Measurements from ENCODE around the gene PPP2R1B.

Gene PPP2R1B

GRCh38 chr11:111745719-111746504 is 20.3 kb downstream of the PPP2R1B start:
- no peak for DNase-seq

GRCh38 chr11:111743700-111744099 is 22.5 kb downstream of the PPP2R1B start:
- no peak for DNase-seq

GRCh38 chr11:111741751-111742150 is 24.4 kb downstream of the PPP2R1B start:
- DNase-seq = no peak

- no peak for DNase-seq
Measured at GRCh38 chr11:111739299-111739698, 26.9 kb downstream of the PPP2R1B start.

- DNase-seq = no peak
Measured at GRCh38 chr11:111737444-111738210, 28.6 kb downstream of the PPP2R1B start.

GRCh38 chr11:111736621-111737443 is 29.4 kb downstream of the PPP2R1B start:
- DNase-seq = no peak

- no peak for DNase-seq
Measured at GRCh38 chr11:111736181-111736590, 30.0 kb downstream of the PPP2R1B start.

GRCh38 chr11:111735262-111736116 is 30.7 kb downstream of the PPP2R1B start:
- DNase-seq = no peak

- DNase-seq = no peak
Measured at GRCh38 chr11:111734954-111735261, 31.3 kb downstream of the PPP2R1B start.

- DNase-seq = no peak
Measured at GRCh38 chr11:111734101-111734953, 31.9 kb downstream of the PPP2R1B start.

GRCh38 chr11:111733611-111734088 is 32.5 kb downstream of the PPP2R1B start:
- no peak for DNase-seq

- DNase-seq = no peak
Measured at GRCh38 chr11:111733016-111733415, 33.2 kb downstream of the PPP2R1B start.

GRCh38 chr11:111731821-111732220 is 34.4 kb downstream of the PPP2R1B start:
- no peak for DNase-seq

- no peak for DNase-seq
Measured at GRCh38 chr11:111730871-111731591, 35.2 kb downstream of the PPP2R1B start.

GRCh38 chr11:111729831-111730311 is 36.3 kb downstream of the PPP2R1B start:
- DNase-seq = no peak

GRCh38 chr11:111729071-111729830 is 36.9 kb downstream of the PPP2R1B start:
- no peak for DNase-seq

- no peak for DNase-seq
Measured at GRCh38 chr11:111727431-111727830, 38.8 kb downstream of the PPP2R1B start.

GRCh38 chr11:111726301-111726713 is 39.9 kb downstream of the PPP2R1B start:
- DNase-seq = no peak

GRCh38 chr11:111725621-111726020 is 40.6 kb downstream of the PPP2R1B start:
- DNase-seq = no peak

Measured in CD4-positive, alpha-beta T cell treated with Interleukin-1 beta for 1 hour (primary cell).